ENCODE results near the gene ATP5ME.

Gene ATP5ME

GRCh38 chr4:717601-718320 is 43.7 kb upstream of the ATP5ME start:
- H3K4me1 ChIP-seq (ENCODE audit: insufficient read depth, insufficient read length): peaks cover 7% of the 10 kb centered on the region
- no peak for DNase-seq (ENCODE audit: low read depth, low spot score)
- H3K9ac ChIP-seq (ENCODE audit: insufficient read length, low read depth): no peak overlapping the region

GRCh38 chr4:714087-714486 is 40.0 kb upstream of the ATP5ME start:
- Histone ChIP-seq H3K9ac (ENCODE audit: insufficient read length, low read depth) (no peak overlapping the region), H3K9me3 (ENCODE audit: insufficient read depth, low read length) (no peaks in the 10 kb centered on the region), H3K36me3 (ENCODE audit: insufficient read depth, insufficient read length, low read length) (peaks cover 41% of the 10 kb centered on the region), H3K4me1 (ENCODE audit: insufficient read depth, insufficient read length) (peaks cover 7% of the 10 kb centered on the region), H3K4me3 (ENCODE audit: insufficient read length, low read depth) (no peak overlapping the region), H3K27me3 (ENCODE audit: insufficient read depth, insufficient read length) (no peaks in the 10 kb centered on the region)
- no peak for TF ChIP-seq YY1 (IDR thresholded peaks at IDR 0.05; ENCODE audit: insufficient read depth, insufficient read length)
- no peak for TF ChIP-seq ZNF274 (IDR thresholded peaks at IDR 0.05; ENCODE audit: low read depth, low read length)
- no peak for TF ChIP-seq SUZ12 (IDR thresholded peaks at IDR 0.05; ENCODE audit: extremely low read depth, insufficient read depth, insufficient read length)
- no peak for DNase-seq (ENCODE audit: low read depth, low spot score)

More at GRCh38 chr4:717601-718320, 43.7 kb upstream of the ATP5ME start:
- TF ChIP-seq ZNF274 (IDR thresholded peaks at IDR 0.05; ENCODE audit: low read depth, low read length) (no peak), YY1 (IDR thresholded peaks at IDR 0.05; ENCODE audit: insufficient read depth, insufficient read length) (no peak), SUZ12 (IDR thresholded peaks at IDR 0.05; ENCODE audit: extremely low read depth, insufficient read depth, insufficient read length) (no peak)
- H3K4me3 ChIP-seq (ENCODE audit: insufficient read length, low read depth): no peak overlapping the region
- H3K27me3 ChIP-seq (ENCODE audit: insufficient read depth, insufficient read length): no peaks in the 10 kb centered on the region
- H3K9me3 ChIP-seq (ENCODE audit: insufficient read depth, low read length): no peaks in the 10 kb centered on the region
- peaks cover 53% of the 10 kb centered on the region for H3K36me3 ChIP-seq (ENCODE audit: insufficient read depth, insufficient read length, low read length)

- peaks cover 7% of the 10 kb centered on the region for H3K4me1 ChIP-seq (ENCODE audit: insufficient read depth, insufficient read length)
- H3K4me3 ChIP-seq (ENCODE audit: insufficient read length, low read depth): no peak overlapping the region
- DNase-seq (ENCODE audit: low read depth, low spot score): no peak
- TF ChIP-seq ZNF274 (IDR thresholded peaks at IDR 0.05; ENCODE audit: low read depth, low read length) (no peak), YY1 (IDR thresholded peaks at IDR 0.05; ENCODE audit: insufficient read depth, insufficient read length) (no peak), SUZ12 (IDR thresholded peaks at IDR 0.05; ENCODE audit: extremely low read depth, insufficient read depth, insufficient read length) (no peak)
- H3K9me3 ChIP-seq (ENCODE audit: insufficient read depth, low read length): no peaks in the 10 kb centered on the region
- peaks cover 46% of the 10 kb centered on the region for H3K36me3 ChIP-seq (ENCODE audit: insufficient read depth, insufficient read length, low read length)
- H3K9ac ChIP-seq (ENCODE audit: insufficient read length, low read depth): peak overlapping the region; percentile 1
- no peaks in the 10 kb centered on the region for H3K27me3 ChIP-seq (ENCODE audit: insufficient read depth, insufficient read length)
Measured at GRCh38 chr4:712916-713632, 39.0 kb upstream of the ATP5ME start.

- Histone ChIP-seq H3K9me3 (ENCODE audit: insufficient read depth, low read length) (no peaks in the 10 kb centered on the region), H3K36me3 (ENCODE audit: insufficient read depth, insufficient read length, low read length) (peaks cover 48% of the 10 kb centered on the region), H3K27me3 (ENCODE audit: insufficient read depth, insufficient read length) (no peaks in the 10 kb centered on the region), H3K4me3 (ENCODE audit: insufficient read length, low read depth) (no peak overlapping the region), H3K4me1 (ENCODE audit: insufficient read depth, insufficient read length) (peaks cover 5% of the 10 kb centered on the region), H3K9ac (ENCODE audit: insufficient read length, low read depth) (no peak overlapping the region)
- TF ChIP-seq SUZ12 (IDR thresholded peaks at IDR 0.05; ENCODE audit: extremely low read depth, insufficient read depth, insufficient read length) (no peak), ZNF274 (IDR thresholded peaks at IDR 0.05; ENCODE audit: low read depth, low read length) (no peak), YY1 (IDR thresholded peaks at IDR 0.05; ENCODE audit: insufficient read depth, insufficient read length) (no peak)
- no peak for DNase-seq (ENCODE audit: low read depth, low spot score)
Measured at GRCh38 chr4:712093-712492, 38.0 kb upstream of the ATP5ME start.

- Histone ChIP-seq H3K9ac (ENCODE audit: insufficient read length, low read depth) (no peak overlapping the region), H3K4me3 (ENCODE audit: insufficient read length, low read depth) (no peak overlapping the region), H3K36me3 (ENCODE audit: insufficient read depth, insufficient read length, low read length) (peaks cover 48% of the 10 kb centered on the region), H3K9me3 (ENCODE audit: insufficient read depth, low read length) (no peaks in the 10 kb centered on the region), H3K4me1 (ENCODE audit: insufficient read depth, insufficient read length) (peaks cover 8% of the 10 kb centered on the region), H3K27me3 (ENCODE audit: insufficient read depth, insufficient read length) (no peaks in the 10 kb centered on the region)
- TF ChIP-seq ZNF274 (IDR thresholded peaks at IDR 0.05; ENCODE audit: low read depth, low read length) (no peak), YY1 (IDR thresholded peaks at IDR 0.05; ENCODE audit: insufficient read depth, insufficient read length) (no peak), SUZ12 (IDR thresholded peaks at IDR 0.05; ENCODE audit: extremely low read depth, insufficient read depth, insufficient read length) (no peak)
- no peak for DNase-seq (ENCODE audit: low read depth, low spot score)
Measured at GRCh38 chr4:710916-711315, 36.8 kb upstream of the ATP5ME start.

- Histone ChIP-seq H3K9me3 (ENCODE audit: insufficient read depth, low read length) (no peaks in the 10 kb centered on the region), H3K36me3 (ENCODE audit: insufficient read depth, insufficient read length, low read length) (peaks cover 48% of the 10 kb centered on the region), H3K4me1 (ENCODE audit: insufficient read depth, insufficient read length) (peaks cover 8% of the 10 kb centered on the region), H3K4me3 (ENCODE audit: insufficient read length, low read depth) (no peak overlapping the region), H3K27me3 (ENCODE audit: insufficient read depth, insufficient read length) (peaks cover 2% of the 10 kb centered on the region), H3K9ac (ENCODE audit: insufficient read length, low read depth) (no peak overlapping the region)
- no peak for TF ChIP-seq SUZ12 (IDR thresholded peaks at IDR 0.05; ENCODE audit: extremely low read depth, insufficient read depth, insufficient read length)
- TF ChIP-seq YY1 (IDR thresholded peaks at IDR 0.05; ENCODE audit: insufficient read depth, insufficient read length): no peak
- no peak for TF ChIP-seq ZNF274 (IDR thresholded peaks at IDR 0.05; ENCODE audit: low read depth, low read length)
- DNase-seq (ENCODE audit: low read depth, low spot score): no peak
Measured at GRCh38 chr4:710116-710515, 36.0 kb upstream of the ATP5ME start.

- H3K9ac ChIP-seq (ENCODE audit: insufficient read length, low read depth): no peak overlapping the region
- H3K4me1 ChIP-seq (ENCODE audit: insufficient read depth, insufficient read length): peaks cover 11% of the 10 kb centered on the region
- H3K9me3 ChIP-seq (ENCODE audit: insufficient read depth, low read length): no peaks in the 10 kb centered on the region
- TF ChIP-seq ZNF274 (IDR thresholded peaks at IDR 0.05; ENCODE audit: low read depth, low read length): no peak
- TF ChIP-seq YY1 (IDR thresholded peaks at IDR 0.05; ENCODE audit: insufficient read depth, insufficient read length): no peak
- no peak for TF ChIP-seq SUZ12 (IDR thresholded peaks at IDR 0.05; ENCODE audit: extremely low read depth, insufficient read depth, insufficient read length)
- H3K36me3 ChIP-seq (ENCODE audit: insufficient read depth, insufficient read length, low read length): peaks cover 43% of the 10 kb centered on the region
- H3K27me3 ChIP-seq (ENCODE audit: insufficient read depth, insufficient read length): peaks cover 7% of the 10 kb centered on the region
- H3K4me3 ChIP-seq (ENCODE audit: insufficient read length, low read depth): no peak overlapping the region
- no peak for DNase-seq (ENCODE audit: low read depth, low spot score)
Measured at GRCh38 chr4:709348-709747, 35.3 kb upstream of the ATP5ME start.
